Panc1 (cell line): ENCODE measurements around the gene SEMA3B.

Experiments
- CTCF ChIP-seq: fragments of 450-650 bp; IDR thresholded peaks from 2 replicates; pipeline ENCODE4 v1.5.1; 2017; ENCODE audit warnings: mild to moderate bottlenecking
- TCF7L2 ChIP-seq: IDR thresholded peaks from 2 replicates; pipeline ENCODE4 v1.6.1; 2011; ENCODE audit warnings: mild to moderate bottlenecking, low read depth, low read length, inconsistent platforms

GRCh38 chr3:50289130-50289529 is 20.2 kb downstream of the SEMA3B start:
- TF ChIP-seq CTCF (no peak), TCF7L2 (no peak)
